B cell (primary cell): ENCODE data around the gene PSME2. TPM values are rescaled to one million over a fixed set of nuclear protein-coding genes. Genes with fewer than 3 reads are reported as not detected.

Experiments
- ATAC-seq: fragments of 200-7000 bp; cut with Tn5 transposase; one replicate; pipeline ENCODE4 v1.10.0; 2021; ENCODE audit warnings: low read depth, mild to moderate bottlenecking, moderate number of reproducible peaks, moderate library complexity
- CTCF ChIA-PET: fragments of 350-600 bp; sonication (Branson Sonifier 250); formaldehyde crosslinking; loops from one replicate; lab custom pipeline; 2021; ENCODE audit warnings: antibody characterized with exemption, inconsistent platforms; lab: Charles Lee
- POLR2A ChIA-PET: fragments of 350-600 bp; sonication (Branson Sonifier 250); formaldehyde crosslinking; loops from one replicate; lab custom pipeline; 2021; ENCODE audit warnings: antibody characterized with exemption; lab: Charles Lee
- DNase-seq: peaks from one replicate; pipeline ENCODE4 v3.0.0; 2013
- H2AFZ ChIP-seq: 2 replicates; pipeline ENCODE4 v1.6.1; 2012; ENCODE audit warnings: mild to moderate bottlenecking, low read depth, low read length; ENCODE audit not compliant: insufficient read depth, poor library complexity, severe bottlenecking
- H3K27ac ChIP-seq, 2 donors: 1 replicate in 1 of 2; 2 replicates in 1 of 2; pipeline ENCODE4 v1.5.1; 2012 to 2013; ENCODE audit warnings: low read length in 2 of 2, mild to moderate bottlenecking in 2 of 2, moderate library complexity in 1 of 2
- H3K27me3 ChIP-seq, 4 experiments: fragments of 200-600 bp in 1 of 4; sonication (generic) in 1 of 4; replicated peaks in 1 of 4; 1 replicate in 2 of 4; 2 replicates in 2 of 4; pipeline versions ENCODE4 v1.6.1 to v1.7.0; 2013 to 2016; ENCODE audit warnings: low read length in 3 of 4, mild to moderate bottlenecking in 2 of 4, mixed read lengths in 1 of 4, moderate library complexity in 1 of 4; ENCODE audit not compliant: insufficient read depth in 4 of 4, control insufficient read depth in 3 of 4; ENCODE audit errors: control extremely low read depth in 1 of 4
- H3K36me3 ChIP-seq, 2 experiments: replicated peaks in 1 of 2; 1 replicate in 1 of 2; 2 replicates in 1 of 2; pipeline versions ENCODE4 v1.6.1 to v1.7.1; 2013; ENCODE audit warnings: low read length in 1 of 2; ENCODE audit not compliant: insufficient read depth in 2 of 2, control insufficient read depth in 1 of 2; ENCODE audit errors: control extremely low read depth in 1 of 2, extremely low read depth in 1 of 2
- H3K4me1 ChIP-seq, 2 donors: fragments of 200-600 bp in 1 of 2; sonication (generic) in 1 of 2; 1 replicate in 1 of 2; 2 replicates in 1 of 2; pipeline versions ENCODE4 v1.5.1 to v1.6.1; 2013 to 2017; ENCODE audit warnings: low read length in 2 of 2; ENCODE audit not compliant: control insufficient read depth in 2 of 2, insufficient read depth in 2 of 2
- H3K4me2 ChIP-seq: replicated peaks from 2 replicates; pipeline ENCODE3; 2012; ENCODE audit warnings: mild to moderate bottlenecking, low read depth, low read length; ENCODE audit not compliant: poor library complexity, severe bottlenecking
- H3K4me3 ChIP-seq, 5 experiments: fragments of 200-600 bp in 1 of 5; sonication (generic) in 1 of 5; 1 replicate in 3 of 5; 2 replicates in 2 of 5; pipeline versions ENCODE4 v1.5.1 to v1.7.0; 2011 to 2016; ENCODE audit warnings: low read length in 4 of 5, mild to moderate bottlenecking in 4 of 5, low read depth in 2 of 5, control low read depth in 1 of 5, moderate library complexity in 1 of 5; ENCODE audit not compliant: insufficient read depth in 1 of 5; ENCODE audit errors: control extremely low read depth in 1 of 5, extremely low read depth in 1 of 5
- H3K79me2 ChIP-seq: fragments of 200-600 bp; sonication (generic); one replicate; pipeline ENCODE4 v1.6.0; 2016; ENCODE audit warnings: low read length; ENCODE audit not compliant: control insufficient read depth, insufficient read depth
- H3K9ac ChIP-seq: fragments of 200-600 bp; sonication (generic); 2 replicates; pipeline ENCODE4 v1.6.1; 2017; ENCODE audit warnings: mild to moderate bottlenecking, low read length, moderate library complexity
- H3K9me3 ChIP-seq, 3 donors: one replicate each; pipeline versions ENCODE4 v1.6.1 to v1.7.1; 2013; ENCODE audit warnings: low read length in 2 of 3; ENCODE audit not compliant: control insufficient read depth in 2 of 3, insufficient read depth in 1 of 3; ENCODE audit errors: control extremely low read depth in 1 of 3
- H4K20me1 ChIP-seq: 2 replicates; pipeline ENCODE4 v1.6.0; 2012; ENCODE audit warnings: mild to moderate bottlenecking, low read length; ENCODE audit not compliant: insufficient read depth, control insufficient read depth, poor library complexity, severe bottlenecking
- H3K27ac Mint-ChIP-seq: one replicate; pipeline ENCODE4 v1.8.0; 2021; ENCODE audit warnings: mixed read lengths
- H3K27me3 Mint-ChIP-seq: one replicate; pipeline ENCODE4 v1.8.0; 2021; ENCODE audit warnings: mixed read lengths
- H3K4me1 Mint-ChIP-seq: one replicate; pipeline ENCODE4 v1.8.0; 2021; ENCODE audit warnings: mixed read lengths
- H3K4me3 Mint-ChIP-seq: one replicate; pipeline ENCODE4 v1.8.0; 2021; ENCODE audit warnings: mixed read lengths
- H3K9me3 Mint-ChIP-seq: one replicate; pipeline ENCODE4 v1.8.0; 2022; ENCODE audit warnings: mixed read lengths; ENCODE audit not compliant: insufficient read depth
- CTCF ChIP-seq: fragments of 200-600 bp; IDR thresholded peaks from one replicate; pipeline ENCODE4 v1.8.0; 2022; ENCODE audit warnings: antibody characterized with exemption, mild to moderate bottlenecking
- EZH2 ChIP-seq: IDR thresholded peaks from 2 replicates; pipeline ENCODE4 v1.6.1; 2012; ENCODE audit warnings: borderline replicate concordance, low read depth, mild to moderate bottlenecking, moderate library complexity, low read length; ENCODE audit not compliant: insufficient read depth, poor library complexity, severe bottlenecking
- WGBS: methylation state at CpG from one replicate; pipeline ENCODE4 v1.1.5; 2013; ENCODE audit warnings: missing lambda C conversion rate; ENCODE audit not compliant: insufficient coverage; 5-methylcytosine and 5-hydroxymethylcytosine counted together
- intact Hi-C: fragments of 100-400 bp; cut with micrococcal nuclease; formaldehyde crosslinking; loops from one replicate; pipeline ENCODE4 v1.10.0; 2022
- polyA plus RNA-seq: library from polyadenylated mRNA; depleted of rRNA; stranded (reverse); fragments of >200 nt; gene quantifications from 2 replicates; pipeline ENCODE4 v1.2.3, GENCODE V29; 2012
- total RNA-seq, 2 donors: library from RNA; stranded (reverse); fragments of 120-200 nt in 1 of 2; gene quantifications; 1 replicate in 1 of 2; 2 replicates in 1 of 2; pipeline versions ENCODE4 v1.2.3 to v1.2.4, GENCODE V29; 2013 to 2022

Gene PSME2
- total and polyA plus RNA-seq, 2 donors (not counting 1 experiment from before 2014, with no cell fraction given): 126 to 141 TPM

GRCh38 chr14:24155100-24155499 is 8.7 kb upstream of the PSME2 start:
- Histone ChIP-seq H3K9me3 (no peaks in the 10 kb centered on the region), H3K27me3 (no peaks in the 10 kb centered on the region), H4K20me1 (peaks cover 17% of the 10 kb centered on the region), H3K79me2 (peaks cover 38% of the 10 kb centered on the region), H3K9ac (no peak overlapping the region), H2AFZ (no peak overlapping the region), H3K36me3 (peaks cover 6 to 68% of the 10 kb centered on the region in 2 experiments), H3K4me3 (no peak overlapping the region), H3K4me2 (no peak overlapping the region), H3K27ac (no peak overlapping the region), H3K4me1 (peaks cover 0 to 3% of the 10 kb centered on the region in 2 donors)
- peaks cover 4% of the 10 kb centered on the region for H3K4me1 Mint-ChIP-seq
- ATAC-seq (no peak), DNase-seq (no peak)
- no peak overlapping the region for H3K27ac Mint-ChIP-seq
- 97% methylated on average over 9 of the region's 10 CpGs for WGBS
- no peak overlapping the region for H3K4me3 Mint-ChIP-seq
- CTCF ChIA-PET: interaction anchor here (0.6 to 2.1 kb wide), 4 partner anchors 9 to 152 kb away, joined by 3 to 6 read pairs (median 4); partner anchors contain the start of gene CIDEB
- intact Hi-C loops: no loop called here
- no peaks in the 10 kb centered on the region for H3K9me3 Mint-ChIP-seq
- TF ChIP-seq CTCF (no peak), EZH2 (no peak)
- H3K27me3 Mint-ChIP-seq: no peaks in the 10 kb centered on the region
- POLR2A ChIA-PET: interaction anchor here (0.5 kb wide), 1 partner anchor 60 kb away, joined by 3 read pairs; no protein-coding TSS in a partner anchor

- Histone ChIP-seq H4K20me1 (peaks cover 37% of the 10 kb centered on the region), H3K27me3 (no peaks in the 10 kb centered on the region), H3K27ac (no peak overlapping the region), H3K9me3 (no peaks in the 10 kb centered on the region), H3K36me3 (peaks cover 5 to 60% of the 10 kb centered on the region in 2 experiments), H3K4me3 (no peak overlapping the region), H2AFZ (no peak overlapping the region), H3K4me2 (no peak overlapping the region), H3K9ac (no peak overlapping the region), H3K4me1 (peaks cover 9 to 18% of the 10 kb centered on the region in 2 donors), H3K79me2 (peaks cover 63% of the 10 kb centered on the region)
- ChIA-PET CTCF (interaction anchor here (1.0 to 2.3 kb wide), 3 partner anchors 9 to 41 kb away, joined by 5 to 11 read pairs (median 6); partner anchors contain the start of genes EMC9 and IRF9), POLR2A (no interaction called here)
- intact Hi-C loops: no loop called here
- Mint-ChIP-seq H3K4me3 (no peak overlapping the region), H3K27ac (no peak overlapping the region), H3K27me3 (no peaks in the 10 kb centered on the region), H3K9me3 (no peaks in the 10 kb centered on the region), H3K4me1 (peaks cover 29% of the 10 kb centered on the region)
- no peak for ATAC-seq
- 96% methylated on average over 14 of the region's 16 CpGs for WGBS
- TF ChIP-seq EZH2: no peak
- TF ChIP-seq CTCF: no peak
- DNase-seq: no peak
Measured at GRCh38 chr14:24151404-24152080, 5.1 kb upstream of the PSME2 start.
